H1 (cell line): ENCODE data around the gene KIDINS220. TPM values are rescaled to one million over a fixed set of nuclear protein-coding genes. Genes with fewer than 3 reads are reported as not detected.

ENCODE experiments used
- CTCF ChIA-PET: fragments of 300-600 bp; sonication (Branson Sonifier 250); formaldehyde crosslinking; loops from one replicate; lab custom pipeline; 2021; ENCODE audit not compliant: partially characterized antibody; lab: Charles Lee
- POLR2A ChIA-PET: fragments of 300-600 bp; sonication (Branson Sonifier 250); formaldehyde crosslinking; loops from one replicate; lab custom pipeline; 2021; ENCODE audit warnings: inconsistent platforms; ENCODE audit not compliant: partially characterized antibody; lab: Charles Lee
- DNase-seq, 2 experiments: peaks; one replicate each; pipeline versions ENCODE4 v3.0.0 to v3.0.0-alpha.2; 2010 to 2022; ENCODE audit warnings: low spot score in 2 of 2, low read depth in 1 of 2, mixed read lengths in 1 of 2
- FAIRE-seq: peaks from 2 replicates; lab custom pipeline; 2011; peaks lifted over from hg19 to GRCh38; lab: Jason Lieb, UNC
- H2AFZ ChIP-seq: 2 replicates; pipeline ENCODE4 v1.8.1; 2012; ENCODE audit warnings: low read length, inconsistent platforms
- H2AK5ac ChIP-seq: 2 replicates; pipeline ENCODE4 v1.6.1; 2013; ENCODE audit warnings: low read depth, low read length
- H2BK120ac ChIP-seq: replicated peaks from 2 replicates; pipeline ENCODE3; 2013; ENCODE audit warnings: low read depth, low read length, inconsistent platforms
- H2BK12ac ChIP-seq: 2 replicates; pipeline ENCODE4 v1.6.1; 2013; ENCODE audit warnings: low read depth, low read length
- H2BK15ac ChIP-seq: 2 replicates; pipeline ENCODE4 v1.6.1; 2013; ENCODE audit warnings: low read length
- H2BK20ac ChIP-seq: 2 replicates; pipeline ENCODE4 v1.6.1; 2013; ENCODE audit warnings: low read length
- H2BK5ac ChIP-seq: 2 replicates; pipeline ENCODE4 v1.6.1; 2013; ENCODE audit warnings: low read depth, low read length
- H3K14ac ChIP-seq: 2 replicates; pipeline ENCODE4 v1.6.1; 2013; ENCODE audit warnings: inconsistent platforms; ENCODE audit not compliant: insufficient read length
- H3K18ac ChIP-seq: 2 replicates; pipeline ENCODE4 v1.6.1; 2013; ENCODE audit warnings: low read length; ENCODE audit errors: extremely low read depth
- H3K23ac ChIP-seq: 2 replicates; pipeline ENCODE4 v1.6.1; 2013; ENCODE audit warnings: inconsistent platforms; ENCODE audit not compliant: insufficient read length
- H3K23me2 ChIP-seq: 2 replicates; pipeline ENCODE4 v1.6.1; 2013; ENCODE audit warnings: low read depth, low read length
- H3K27ac ChIP-seq: 2 replicates; pipeline ENCODE4 v1.6.1; 2011; ENCODE audit warnings: low read depth, low read length, inconsistent platforms
- H3K27me3 ChIP-seq, 4 experiments: replicated peaks in 1 of 4; 1 replicate in 1 of 4; 2 replicates in 3 of 4; pipeline versions ENCODE4 v1.6.1 to v1.8.1; 2011 to 2013; ENCODE audit warnings: low read length in 3 of 4, mild to moderate bottlenecking in 3 of 4, inconsistent platforms in 2 of 4, mixed read lengths in 2 of 4, moderate library complexity in 1 of 4; ENCODE audit not compliant: control insufficient read depth in 3 of 4, insufficient read depth in 3 of 4; ENCODE audit errors: extremely low read depth in 1 of 4
- H3K36me3 ChIP-seq, 4 experiments: 2 replicates each; pipeline versions ENCODE4 v1.6.1 to v1.8.1; 2011 to 2013; ENCODE audit warnings: mild to moderate bottlenecking in 4 of 4, low read length in 3 of 4, moderate library complexity in 2 of 4, control low read depth in 1 of 4, inconsistent platforms in 1 of 4; ENCODE audit not compliant: insufficient read depth in 4 of 4, control insufficient read depth in 2 of 4
- H3K4ac ChIP-seq: replicated peaks from 2 replicates; pipeline ENCODE3; 2013; ENCODE audit warnings: low read length, low read depth, mixed read lengths, inconsistent platforms; ENCODE audit not compliant: insufficient read length
- H3K4me1 ChIP-seq, 4 experiments: replicated peaks in 1 of 4; 1 replicate in 1 of 4; 2 replicates in 3 of 4; pipeline versions ENCODE4 v1.6.1 to v1.8.1; 2011 to 2013; ENCODE audit warnings: low read length in 3 of 4, inconsistent platforms in 2 of 4, mixed read lengths in 1 of 4; ENCODE audit not compliant: insufficient read depth in 4 of 4, control insufficient read depth in 3 of 4
- H3K4me2 ChIP-seq, 2 experiments: 2 replicates each; pipeline versions ENCODE4 v1.6.1 to v1.8.1; 2011 to 2013; ENCODE audit warnings: low read depth in 2 of 2, low read length in 2 of 2, control low read depth in 1 of 2, inconsistent platforms in 1 of 2, mild to moderate bottlenecking in 1 of 2; ENCODE audit not compliant: insufficient read depth in 1 of 2
- H3K4me3 ChIP-seq, 4 experiments: fragments of 200-600, 300-600 bp in 1 of 4; sonication (generic), shearing (Covaris generic), sonication (Bioruptor Twin) in 1 of 4; 2 replicates each; pipeline versions ENCODE4 v1.5.1 to v1.8.1; 2011 to 2016; ENCODE audit warnings: low read length in 4 of 4, low read depth in 3 of 4, control low read depth in 2 of 4, inconsistent platforms in 2 of 4, mild to moderate bottlenecking in 2 of 4, mixed read lengths in 1 of 4, moderate library complexity in 1 of 4; ENCODE audit not compliant: insufficient read depth in 2 of 4; ENCODE audit errors: extremely low read depth in 1 of 4
- H3K56ac ChIP-seq: replicated peaks from 2 replicates; pipeline ENCODE3; 2013; ENCODE audit warnings: low read depth, mild to moderate bottlenecking, mixed read lengths, low read length, inconsistent platforms; ENCODE audit not compliant: insufficient read length
- H3K79me1 ChIP-seq: 2 replicates; pipeline ENCODE4 v1.6.1; 2013; ENCODE audit warnings: low read depth, low read length, control low read depth
- H3K79me2 ChIP-seq, 2 experiments: 2 replicates each; pipeline versions ENCODE4 v1.6.1 to v1.8.1; 2012 to 2013; ENCODE audit warnings: low read length in 2 of 2, mild to moderate bottlenecking in 2 of 2, inconsistent platforms in 1 of 2; ENCODE audit not compliant: insufficient read depth in 2 of 2, control insufficient read depth in 1 of 2
- H3K9ac ChIP-seq, 4 experiments: replicated peaks in 1 of 4; 1 replicate in 1 of 4; 2 replicates in 3 of 4; pipeline versions ENCODE4 v1.6.1 to v1.8.1; 2011 to 2013; ENCODE audit warnings: low read depth in 3 of 4, low read length in 3 of 4, control low read depth in 2 of 4, mild to moderate bottlenecking in 2 of 4, moderate library complexity in 2 of 4, inconsistent platforms in 1 of 4; ENCODE audit errors: extremely low read depth in 1 of 4
- H3K9me3 ChIP-seq, 2 experiments: 2 replicates each; pipeline versions ENCODE4 v1.6.1 to v1.8.1; 2012 to 2013; ENCODE audit warnings: mild to moderate bottlenecking in 2 of 2, moderate library complexity in 2 of 2, control low read depth in 1 of 2, inconsistent platforms in 1 of 2, low read depth in 1 of 2, low read length in 1 of 2, mixed read lengths in 1 of 2; ENCODE audit not compliant: insufficient read depth in 2 of 2
- H4K20me1 ChIP-seq, 2 experiments: replicated peaks in 1 of 2; 2 replicates each; pipeline versions ENCODE3 to v1.8.1; 2011 to 2013; ENCODE audit warnings: inconsistent platforms in 2 of 2, low read length in 2 of 2, mild to moderate bottlenecking in 1 of 2; ENCODE audit not compliant: insufficient read depth in 2 of 2, control insufficient read depth in 1 of 2
- H4K5ac ChIP-seq: 2 replicates; pipeline ENCODE4 v1.6.1; 2013; ENCODE audit warnings: low read length, low read depth, mixed read lengths, inconsistent platforms; ENCODE audit not compliant: insufficient read length
- H4K8ac ChIP-seq: 2 replicates; pipeline ENCODE4 v1.8.0; 2013; ENCODE audit warnings: mild to moderate bottlenecking, moderate library complexity, low read length, inconsistent platforms; ENCODE audit not compliant: insufficient read depth; ENCODE audit errors: extremely low read depth
- H4K91ac ChIP-seq: replicated peaks from 2 replicates; pipeline ENCODE3; 2013; ENCODE audit warnings: low read length, mixed read lengths, inconsistent platforms; ENCODE audit not compliant: insufficient read length
- ASH2L ChIP-seq: fragments of 200-600, 300-600 bp; sonication (generic); IDR thresholded peaks from one replicate; pipeline ENCODE4 v1.7.1; 2017; ENCODE audit warnings: low read length
- CTBP2 ChIP-seq: IDR thresholded peaks from 2 replicates; pipeline ENCODE4 v1.7.0; 2011; ENCODE audit warnings: borderline replicate concordance, mild to moderate bottlenecking, moderate library complexity, mixed read lengths, low read length; ENCODE audit not compliant: insufficient read depth, insufficient read length
- CTCF ChIP-seq, 3 experiments: IDR thresholded peaks; 1 replicate in 2 of 3; 2 replicates in 1 of 3; pipeline versions ENCODE4 v1.5.1 to v1.6.1; 2011; ENCODE audit warnings: low read length in 3 of 3, mild to moderate bottlenecking in 3 of 3, inconsistent platforms in 2 of 3, low read depth in 1 of 3, moderate library complexity in 1 of 3; ENCODE audit not compliant: insufficient read depth in 1 of 3; ENCODE audit errors: control extremely low read depth in 1 of 3
- MAX ChIP-seq: IDR thresholded peaks from 2 replicates; pipeline ENCODE4 v1.6.1; 2012; ENCODE audit warnings: inconsistent platforms
- POU5F1 ChIP-seq: IDR thresholded peaks from 2 replicates; pipeline ENCODE4 v1.6.1; 2011; ENCODE audit warnings: low read depth, mild to moderate bottlenecking, low read length, moderate library complexity
- RAD21 ChIP-seq, 2 experiments: IDR thresholded peaks in 1 of 2; conservative IDR thresholded peaks in 1 of 2; 2 replicates each; pipeline ENCODE4 v1.6.1; 2011; ENCODE audit warnings: low read depth in 2 of 2, low read length in 2 of 2, improper control_type of control experiment in 1 of 2, inconsistent platforms in 1 of 2, mild to moderate bottlenecking in 1 of 2, moderate library complexity in 1 of 2
- TAF7 ChIP-seq: optimal IDR thresholded peaks from 2 replicates; pipeline ENCODE3; 2011; ENCODE audit warnings: low read depth, mild to moderate bottlenecking, inconsistent platforms, low read length, moderate library complexity, borderline replicate concordance
- USF2 ChIP-seq: IDR thresholded peaks from 2 replicates; pipeline ENCODE4 v1.6.1; 2011; ENCODE audit warnings: low read length, improper control_type of control experiment
- YY1 ChIP-seq: IDR thresholded peaks from 2 replicates; pipeline ENCODE4 v1.6.1; 2011; ENCODE audit warnings: low read depth, mild to moderate bottlenecking, low read length
- whole genome bisulfite sequencing, 2 experiments: shearing (Covaris generic) in 1 of 2; methylation state at CpG; one replicate each; pipeline versions ENCODE4 v1.1.6 to v1.1.7; 2013 to 2015; ENCODE audit warnings: low lambda C conversion rate in 2 of 2, mixed read lengths in 2 of 2, inconsistent platforms in 1 of 2, low coverage in 1 of 2, missing lambda C conversion rate in 1 of 2; ENCODE audit not compliant: insufficient replicate concordance in 2 of 2, insufficient coverage in 1 of 2, insufficient read length in 1 of 2; ENCODE audit errors: extremely low coverage in 1 of 2, missing lambda C conversion rate in 1 of 2; 5-methylcytosine and 5-hydroxymethylcytosine counted together
- polyA plus RNA-seq, 7 experiments: library from polyadenylated mRNA; depleted of rRNA in 3 of 7; stranded (reverse) in 5 of 7; unstranded in 2 of 7; fragments of >200 nt in 5 of 7; fragments of 200-250 nt in 2 of 7; gene quantifications; 1 replicate in 5 of 7; 2 replicates in 1 of 7; 4 replicates in 1 of 7; pipeline versions ENCODE4 v1.2.1 to v1.2.3, GENCODE V29; 2011 to 2013; ENCODE audit warnings: missing spikeins in 2 of 7, mixed read lengths in 2 of 7
- total RNA-seq: library from RNA; stranded (reverse); fragmentation: NEBNext Ultra II Directional; extraction: Animal tissue kit (Norgen Biotek cat#: 25700); gene quantifications from 2 replicates; pipeline ENCODE4 v1.2.1, GENCODE V29; 2021

KIDINS220 gene
- total and polyA plus RNA-seq, 2 of the 8 experiments (the other 6 are each of a cell fraction or from before 2014, with no cell fraction given): 21.2 to 27.1 TPM

GRCh38 chr2:8882094-8882493 is 44.7 kb upstream of the KIDINS220 start:
- ChIA-PET CTCF (interaction anchor here (0.6 to 5.2 kb wide), 34 partner anchors 9 to 489 kb away, joined by 3 to 39 read pairs (median 4); no protein-coding TSS in a partner anchor), POLR2A (interaction anchor here (1.1 to 1.3 kb wide), 2 partner anchors 122 to 256 kb away, joined by 3 to 4 read pairs; no protein-coding TSS in a partner anchor)
- Histone ChIP-seq H2BK12ac (no peak overlapping the region), H4K20me1 (no peaks in the 10 kb centered on the region), H3K79me2 (no peaks in the 10 kb centered on the region), H3K4me2 (no peak overlapping the region), H3K4me3 (no peak overlapping the region), H3K14ac (no peak overlapping the region), H2AFZ (no peak overlapping the region), H2BK5ac (no peak overlapping the region), H3K9me3 (no peaks in the 10 kb centered on the region), H4K91ac (no peak overlapping the region), H3K23me2 (no peaks in the 10 kb centered on the region), H3K4ac (no peak overlapping the region), H4K5ac (no peak overlapping the region), H3K79me1 (no peaks in the 10 kb centered on the region), H2AK5ac (no peak overlapping the region), H3K23ac (no peak overlapping the region), H3K18ac (no peak overlapping the region), H4K8ac (no peak overlapping the region), H2BK120ac (no peak overlapping the region), H3K27ac (no peak overlapping the region), H2BK20ac (no peak overlapping the region), H3K36me3 (peaks cover 0 to 3% (median 0%) of the 10 kb centered on the region in 4 experiments; a peak in 2 of 8 replicates), H2BK15ac (no peak overlapping the region), H3K56ac (no peak overlapping the region), H3K9ac (no peak overlapping the region), H3K4me1 (no peaks in the 10 kb centered on the region; a peak in 3 of 7 replicates), H3K27me3 (no peaks in the 10 kb centered on the region)
- WGBS, 2 experiments: 25% methylated on average over 5 of the region's 5 CpGs; no CpG with 5 or more reads in 1 of the 2 experiments
- TF ChIP-seq POU5F1 (no peak), TAF7 (no peak), RAD21 (IDR thresholded peaks at IDR 0.05 in 1 of 2, conservative IDR thresholded peaks at IDR 0.05 in 1 of 2; ENCODE audit: low read depth in 2 of 2, low read length in 2 of 2) (peak; percentile 92 to 95), MAX (0 out of 2 replicates have a peak, but pooled peaks have one; percentile 42), ASH2L (no peak), CTCF (IDR thresholded peaks at IDR 0.05; ENCODE audit: control extremely low read depth in 1 of 3, insufficient read depth in 1 of 3, low read depth in 1 of 3, low read length in 3 of 3) (peak; percentile 71 to 93 (median 90)), CTBP2 (no peak), USF2 (no peak), YY1 (0 out of 2 replicates have a peak, but pooled peaks have one; percentile 31)
- peak; percentile 50 to 79 for DNase-seq
- peak; percentile 91 for FAIRE-seq
